ENCODE measurements around the gene QRFPR.

- no peak for TF ChIP-seq CTCF (IDR thresholded peaks at IDR 0.05; ENCODE audit: low read depth, low read length, missing input control)
- no peak for TF ChIP-seq MAX (IDR thresholded peaks at IDR 0.05)
These were observed 72.0 kb downstream of the QRFPR start for GRCh38 chr4:121308828-121309227.
